Measurements from ENCODE around the gene AEBP2.

Gene AEBP2

DNA sequence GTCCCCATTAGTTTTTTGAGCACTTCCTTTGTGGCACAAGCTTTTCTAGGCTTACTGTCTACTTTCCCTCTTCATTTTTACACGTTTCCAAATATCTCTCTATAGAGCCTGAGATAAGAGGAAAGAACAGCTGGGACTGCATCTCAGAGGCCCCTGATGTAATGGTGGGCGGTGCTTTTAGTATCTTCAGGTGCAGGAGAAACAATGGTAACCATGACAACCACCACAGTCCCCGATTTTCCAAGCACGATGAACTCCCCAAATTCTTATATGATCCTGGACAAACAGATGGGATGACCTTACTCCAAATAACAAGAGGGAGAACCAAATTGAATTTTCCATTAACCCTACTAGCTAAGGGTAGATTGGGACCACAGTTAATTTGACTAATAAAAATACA is 103.3 kb downstream of the AEBP2 start:
- TF ChIP-seq, protein P1, sequence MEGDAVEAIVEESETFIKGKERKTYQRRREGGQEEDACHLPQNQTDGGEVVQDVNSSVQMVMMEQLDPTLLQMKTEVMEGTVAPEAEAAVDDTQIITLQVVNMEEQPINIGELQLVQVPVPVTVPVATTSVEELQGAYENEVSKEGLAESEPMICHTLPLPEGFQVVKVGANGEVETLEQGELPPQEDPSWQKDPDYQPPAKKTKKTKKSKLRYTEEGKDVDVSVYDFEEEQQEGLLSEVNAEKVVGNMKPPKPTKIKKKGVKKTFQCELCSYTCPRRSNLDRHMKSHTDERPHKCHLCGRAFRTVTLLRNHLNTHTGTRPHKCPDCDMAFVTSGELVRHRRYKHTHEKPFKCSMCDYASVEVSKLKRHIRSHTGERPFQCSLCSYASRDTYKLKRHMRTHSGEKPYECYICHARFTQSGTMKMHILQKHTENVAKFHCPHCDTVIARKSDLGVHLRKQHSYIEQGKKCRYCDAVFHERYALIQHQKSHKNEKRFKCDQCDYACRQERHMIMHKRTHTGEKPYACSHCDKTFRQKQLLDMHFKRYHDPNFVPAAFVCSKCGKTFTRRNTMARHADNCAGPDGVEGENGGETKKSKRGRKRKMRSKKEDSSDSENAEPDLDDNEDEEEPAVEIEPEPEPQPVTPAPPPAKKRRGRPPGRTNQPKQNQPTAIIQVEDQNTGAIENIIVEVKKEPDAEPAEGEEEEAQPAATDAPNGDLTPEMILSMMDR (IDR thresholded peaks at IDR 0.05) = no peak
- DNase-seq = no peak
- peaks cover 6% of the 10 kb centered on the region for H3K4me1 Mint-ChIP-seq
- H3K9me3 Mint-ChIP-seq = no peaks in the 10 kb centered on the region
- H3K27ac Mint-ChIP-seq = no peak overlapping the region
- no peaks in the 10 kb centered on the region for H3K27me3 Mint-ChIP-seq (ENCODE audit: low read depth, poor library complexity)
- no peaks in the 10 kb centered on the region for H3K36me3 Mint-ChIP-seq (ENCODE audit: low read depth)
- no peak overlapping the region for H3K4me3 Mint-ChIP-seq

DNA sequence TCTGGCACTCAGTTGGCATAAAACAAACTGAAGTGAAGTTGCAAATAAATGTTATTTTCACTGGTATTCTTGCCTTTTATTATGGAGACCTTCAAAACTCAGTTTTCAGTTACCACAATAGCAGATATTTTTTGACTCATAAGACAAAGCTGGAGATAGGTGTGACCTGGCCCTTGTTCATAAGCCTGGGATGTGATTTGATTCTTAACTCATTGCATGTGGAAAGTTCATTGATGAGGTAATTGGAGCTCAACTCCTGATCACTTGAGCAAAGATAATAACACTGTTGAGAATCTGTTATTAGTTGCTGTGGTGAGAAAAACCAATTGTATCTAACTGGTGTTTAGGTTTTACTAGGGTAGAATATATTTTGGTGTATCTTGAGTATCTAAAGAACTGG is 105.1 kb downstream of the AEBP2 start:
- Mint-ChIP-seq H3K4me3 (no peak overlapping the region), H3K4me1 (peaks cover 6% of the 10 kb centered on the region), H3K27me3 (ENCODE audit: low read depth, poor library complexity) (no peaks in the 10 kb centered on the region), H3K27ac (no peak overlapping the region), H3K36me3 (ENCODE audit: low read depth) (no peaks in the 10 kb centered on the region), H3K9me3 (no peaks in the 10 kb centered on the region)
- TF ChIP-seq, protein P1 (IDR thresholded peaks at IDR 0.05) = no peak
- DNase-seq = no peak

DNA sequence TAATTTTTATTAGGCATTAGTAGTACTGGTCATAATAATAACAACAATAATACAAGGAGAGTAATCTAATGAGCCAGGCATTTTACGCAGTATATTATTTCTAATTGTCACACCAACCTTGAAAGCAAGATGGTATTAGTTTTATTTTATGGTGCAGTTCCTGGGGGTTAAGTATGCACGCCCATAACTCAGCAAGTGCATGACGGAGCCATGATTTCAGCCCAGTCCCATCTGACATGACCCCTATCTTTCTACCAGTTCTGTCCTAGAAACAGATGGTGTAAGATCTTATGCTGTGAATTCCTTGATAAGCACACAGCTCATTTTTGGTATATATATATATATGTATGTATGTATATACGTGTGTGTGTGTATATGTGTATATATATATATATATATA is 106.0 kb downstream of the AEBP2 start:
- no peaks in the 10 kb centered on the region for H3K9me3 Mint-ChIP-seq
- H3K4me3 Mint-ChIP-seq = no peak overlapping the region
- no peaks in the 10 kb centered on the region for H3K36me3 Mint-ChIP-seq (ENCODE audit: low read depth)
- DNase-seq = no peak
- TF ChIP-seq, protein P1 (IDR thresholded peaks at IDR 0.05) = no peak
- no peak overlapping the region for H3K27ac Mint-ChIP-seq
- H3K27me3 Mint-ChIP-seq (ENCODE audit: low read depth, poor library complexity) = no peaks in the 10 kb centered on the region
- peaks cover 6% of the 10 kb centered on the region for H3K4me1 Mint-ChIP-seq

DNA sequence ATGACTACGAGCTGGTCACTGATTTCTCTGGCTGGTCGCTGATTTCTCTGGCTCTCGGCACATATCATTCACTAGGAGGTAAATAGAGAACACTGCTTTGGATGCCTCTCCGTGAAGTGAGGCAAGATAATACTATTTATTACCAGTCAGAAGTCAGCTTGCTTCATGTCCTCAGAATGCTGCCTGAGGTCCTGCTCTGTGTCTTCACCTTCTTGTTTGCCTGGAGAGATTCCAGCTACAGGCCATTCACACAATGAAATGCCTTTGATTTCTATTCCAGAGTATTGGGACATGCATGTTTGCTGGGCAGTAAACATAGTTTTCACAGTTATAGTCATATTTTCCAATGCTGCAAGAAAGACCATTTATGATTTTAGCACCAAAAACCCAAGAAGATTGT is 106.7 kb downstream of the AEBP2 start:
- TF ChIP-seq, protein P1 (IDR thresholded peaks at IDR 0.05) = no peak
- no peak for DNase-seq
- Mint-ChIP-seq H3K4me1 (peaks cover 6% of the 10 kb centered on the region), H3K27me3 (ENCODE audit: low read depth, poor library complexity) (no peaks in the 10 kb centered on the region), H3K27ac (no peak overlapping the region), H3K36me3 (ENCODE audit: low read depth) (no peaks in the 10 kb centered on the region), H3K4me3 (no peak overlapping the region), H3K9me3 (no peaks in the 10 kb centered on the region)

DNA sequence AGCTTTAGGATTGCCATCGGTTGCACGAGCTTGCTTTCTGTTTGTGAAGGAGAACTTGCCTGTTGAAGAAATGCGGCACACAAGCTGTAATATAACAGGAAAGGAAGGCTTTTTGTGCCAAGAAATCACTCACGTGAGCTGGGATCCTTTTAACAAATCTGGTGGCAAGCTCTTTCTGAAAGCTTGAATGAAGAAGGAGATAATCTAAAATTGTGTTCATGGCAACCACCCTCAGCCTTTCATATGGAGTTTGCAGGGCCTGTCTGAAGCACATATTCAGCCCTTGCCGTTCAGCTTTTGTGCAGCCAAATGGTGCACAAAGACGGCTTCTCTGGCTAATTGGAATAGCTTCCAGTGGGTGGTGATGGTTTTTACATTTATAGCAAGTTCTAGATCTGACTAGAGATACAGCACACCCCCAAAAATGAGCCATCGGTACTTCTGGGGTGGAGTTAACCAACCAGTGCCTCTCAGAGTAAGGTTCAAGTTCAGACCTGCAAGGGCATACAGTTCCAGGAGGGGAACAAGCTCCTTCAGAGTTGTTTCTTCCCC is 107.4 kb downstream of the AEBP2 start:
- Mint-ChIP-seq H3K4me1 (peaks cover 6% of the 10 kb centered on the region), H3K9me3 (no peaks in the 10 kb centered on the region), H3K36me3 (ENCODE audit: low read depth) (no peaks in the 10 kb centered on the region), H3K27me3 (ENCODE audit: low read depth, poor library complexity) (no peaks in the 10 kb centered on the region), H3K27ac (no peak overlapping the region), H3K4me3 (no peak overlapping the region)
- no peak for DNase-seq
- TF ChIP-seq, protein P1 (IDR thresholded peaks at IDR 0.05) = no peak

DNA sequence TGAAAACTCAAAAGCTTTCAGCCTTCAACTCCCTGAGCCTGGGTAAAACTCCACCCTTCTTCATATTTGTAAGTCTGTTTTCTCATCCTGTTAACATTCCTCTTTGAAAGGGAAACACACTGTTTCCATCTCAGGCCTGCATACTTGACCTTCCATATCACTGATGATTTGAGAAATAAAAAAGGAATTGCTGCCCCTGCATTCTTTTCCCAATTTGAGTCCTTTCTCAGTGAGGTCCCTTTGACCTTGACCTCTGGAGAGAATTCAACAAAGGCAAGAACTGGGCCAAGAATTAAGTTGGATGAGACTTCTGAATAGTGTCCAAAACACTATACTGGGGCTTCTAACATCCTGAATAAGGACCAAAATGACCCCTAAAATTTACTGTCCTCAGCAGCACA is 108.0 kb downstream of the AEBP2 start:
- DNase-seq = no peak
- H3K9me3 Mint-ChIP-seq = no peaks in the 10 kb centered on the region
- H3K4me1 Mint-ChIP-seq = peaks cover 6% of the 10 kb centered on the region
- TF ChIP-seq, protein P1 (IDR thresholded peaks at IDR 0.05) = no peak
- H3K4me3 Mint-ChIP-seq = no peak overlapping the region
- H3K27me3 Mint-ChIP-seq (ENCODE audit: low read depth, poor library complexity) = no peaks in the 10 kb centered on the region
- no peak overlapping the region for H3K27ac Mint-ChIP-seq
- no peaks in the 10 kb centered on the region for H3K36me3 Mint-ChIP-seq (ENCODE audit: low read depth)

All from nephron progenitor cell (in vitro differentiated cells).